ENCODE results near the gene HECW1.

- TF ChIP-seq, protein P1, sequence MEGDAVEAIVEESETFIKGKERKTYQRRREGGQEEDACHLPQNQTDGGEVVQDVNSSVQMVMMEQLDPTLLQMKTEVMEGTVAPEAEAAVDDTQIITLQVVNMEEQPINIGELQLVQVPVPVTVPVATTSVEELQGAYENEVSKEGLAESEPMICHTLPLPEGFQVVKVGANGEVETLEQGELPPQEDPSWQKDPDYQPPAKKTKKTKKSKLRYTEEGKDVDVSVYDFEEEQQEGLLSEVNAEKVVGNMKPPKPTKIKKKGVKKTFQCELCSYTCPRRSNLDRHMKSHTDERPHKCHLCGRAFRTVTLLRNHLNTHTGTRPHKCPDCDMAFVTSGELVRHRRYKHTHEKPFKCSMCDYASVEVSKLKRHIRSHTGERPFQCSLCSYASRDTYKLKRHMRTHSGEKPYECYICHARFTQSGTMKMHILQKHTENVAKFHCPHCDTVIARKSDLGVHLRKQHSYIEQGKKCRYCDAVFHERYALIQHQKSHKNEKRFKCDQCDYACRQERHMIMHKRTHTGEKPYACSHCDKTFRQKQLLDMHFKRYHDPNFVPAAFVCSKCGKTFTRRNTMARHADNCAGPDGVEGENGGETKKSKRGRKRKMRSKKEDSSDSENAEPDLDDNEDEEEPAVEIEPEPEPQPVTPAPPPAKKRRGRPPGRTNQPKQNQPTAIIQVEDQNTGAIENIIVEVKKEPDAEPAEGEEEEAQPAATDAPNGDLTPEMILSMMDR (conservative IDR thresholded peaks at IDR 0.05; ENCODE audit: low read depth in 2 of 2): no peak
- TF ChIP-seq ZNF331 (CRISPR knock-in tag; IDR thresholded peaks at IDR 0.05; ENCODE audit: low read depth): no peak
- no peak for TF ChIP-seq POLR2AphosphoS5 (IDR thresholded peaks at IDR 0.05; ENCODE audit: low read depth)
- TF ChIP-seq, protein P2, sequence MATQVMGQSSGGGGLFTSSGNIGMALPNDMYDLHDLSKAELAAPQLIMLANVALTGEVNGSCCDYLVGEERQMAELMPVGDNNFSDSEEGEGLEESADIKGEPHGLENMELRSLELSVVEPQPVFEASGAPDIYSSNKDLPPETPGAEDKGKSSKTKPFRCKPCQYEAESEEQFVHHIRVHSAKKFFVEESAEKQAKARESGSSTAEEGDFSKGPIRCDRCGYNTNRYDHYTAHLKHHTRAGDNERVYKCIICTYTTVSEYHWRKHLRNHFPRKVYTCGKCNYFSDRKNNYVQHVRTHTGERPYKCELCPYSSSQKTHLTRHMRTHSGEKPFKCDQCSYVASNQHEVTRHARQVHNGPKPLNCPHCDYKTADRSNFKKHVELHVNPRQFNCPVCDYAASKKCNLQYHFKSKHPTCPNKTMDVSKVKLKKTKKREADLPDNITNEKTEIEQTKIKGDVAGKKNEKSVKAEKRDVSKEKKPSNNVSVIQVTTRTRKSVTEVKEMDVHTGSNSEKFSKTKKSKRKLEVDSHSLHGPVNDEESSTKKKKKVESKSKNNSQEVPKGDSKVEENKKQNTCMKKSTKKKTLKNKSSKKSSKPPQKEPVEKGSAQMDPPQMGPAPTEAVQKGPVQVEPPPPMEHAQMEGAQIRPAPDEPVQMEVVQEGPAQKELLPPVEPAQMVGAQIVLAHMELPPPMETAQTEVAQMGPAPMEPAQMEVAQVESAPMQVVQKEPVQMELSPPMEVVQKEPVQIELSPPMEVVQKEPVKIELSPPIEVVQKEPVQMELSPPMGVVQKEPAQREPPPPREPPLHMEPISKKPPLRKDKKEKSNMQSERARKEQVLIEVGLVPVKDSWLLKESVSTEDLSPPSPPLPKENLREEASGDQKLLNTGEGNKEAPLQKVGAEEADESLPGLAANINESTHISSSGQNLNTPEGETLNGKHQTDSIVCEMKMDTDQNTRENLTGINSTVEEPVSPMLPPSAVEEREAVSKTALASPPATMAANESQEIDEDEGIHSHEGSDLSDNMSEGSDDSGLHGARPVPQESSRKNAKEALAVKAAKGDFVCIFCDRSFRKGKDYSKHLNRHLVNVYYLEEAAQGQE (IDR thresholded peaks at IDR 0.05; ENCODE audit: unreplicated experiment): no peak
- TF ChIP-seq EZH2 (IDR thresholded peaks at IDR 0.05; ENCODE audit: low read depth, unreplicated experiment): no peak
- no peak for TF ChIP-seq CREB1 (CRISPR knock-in tag; IDR thresholded peaks at IDR 0.05; ENCODE audit: low read depth)
- TF ChIP-seq EZH2phosphoT487 (IDR thresholded peaks at IDR 0.05; ENCODE audit: unreplicated experiment): no peak
- TF ChIP-seq JUNB (IDR thresholded peaks at IDR 0.05; ENCODE audit: unreplicated experiment): no peak
- TF ChIP-seq ZNF114 (CRISPR knock-in tag; IDR thresholded peaks at IDR 0.05): no peak
- TF ChIP-seq ETS1 (IDR thresholded peaks at IDR 0.05): no peak
- no peak for TF ChIP-seq STAT1 (IDR thresholded peaks at IDR 0.05; ENCODE audit: unreplicated experiment)
Observed at GRCh38 chr7:43385856-43386255, 273.4 kb downstream of the HECW1 start.
